Activated CD8-positive, alpha-beta T cell treated with anti-CD3 and anti-CD28 coated beads, Interleukin-2, amount 10 ng/mL, durations not matched to agents 7 days and 5 days (primary cell): ENCODE measurements around the gene GABBR1. TPM values are rescaled to one million over a fixed set of nuclear protein-coding genes. Genes with fewer than 3 reads are reported as not detected.
A peak's percentile ranks its signal among the peaks of the same experiment; 100 is the strongest.

ENCODE experiments used
- ATAC-seq: fragments of 150-1000 bp; cut with Tn5 transposase; one replicate; pipeline ENCODE4 v1.10.0; 2021; ENCODE audit warnings: moderate library complexity
- CTCF ChIA-PET: fragments of 350-600 bp; sonication (Branson Sonifier 250); formaldehyde crosslinking; loops from one replicate; lab custom pipeline; 2021; ENCODE audit warnings: antibody characterized with exemption; lab: Charles Lee
- POLR2A ChIA-PET: fragments of 350-600 bp; sonication (Branson Sonifier 250); formaldehyde crosslinking; loops from one replicate; lab custom pipeline; 2021; ENCODE audit warnings: antibody characterized with exemption; lab: Charles Lee
- DNase-seq: peaks from one replicate; pipeline ENCODE4 v3.0.0-alpha.2; 2020
- H3K27ac Mint-ChIP-seq: one replicate; pipeline ENCODE4 v1.8.0; 2021; ENCODE audit warnings: mild to moderate bottlenecking, mixed read lengths
- H3K27me3 Mint-ChIP-seq: one replicate; pipeline ENCODE4 v1.8.0; 2021; ENCODE audit warnings: low read depth, mixed read lengths
- H3K36me3 Mint-ChIP-seq: one replicate; pipeline ENCODE4 v1.8.0; 2021; ENCODE audit warnings: low read depth, mixed read lengths
- H3K4me1 Mint-ChIP-seq: one replicate; pipeline ENCODE4 v1.8.0; 2021; ENCODE audit warnings: low read depth, mixed read lengths
- H3K4me3 Mint-ChIP-seq: one replicate; pipeline ENCODE4 v1.8.0; 2021; ENCODE audit warnings: mild to moderate bottlenecking, mixed read lengths
- H3K9me3 Mint-ChIP-seq: one replicate; pipeline ENCODE4 v1.8.0; 2022; ENCODE audit warnings: mixed read lengths; ENCODE audit not compliant: insufficient read depth
- total RNA-seq, 2 experiments: library from RNA; stranded (reverse); gene quantifications; one replicate each; pipeline ENCODE4 v1.2.3, GENCODE V29; 2021

The GABBR1 gene
- total RNA-seq, 2 experiments from 2014 or later, result 3.2 to 3.7 TPM

GRCh38 chr6:29520232-29520631, 112.8 kb downstream of the GABBR1 start:
- DNase-seq, result no peak
- peaks cover 7% of the 10 kb centered on the region for H3K4me1 Mint-ChIP-seq
- H3K27me3 Mint-ChIP-seq, result peaks cover 24% of the 10 kb centered on the region
- ChIA-PET POLR2A (no interaction called here), CTCF (interaction anchor here (0.8 kb wide), 1 partner anchor 69 kb away, joined by 3 read pairs; no protein-coding TSS in a partner anchor)
- no peaks in the 10 kb centered on the region for H3K9me3 Mint-ChIP-seq
- H3K36me3 Mint-ChIP-seq, result no peaks in the 10 kb centered on the region
- H3K4me3 Mint-ChIP-seq, result no peak overlapping the region
- ATAC-seq, result no peak
- no peak overlapping the region for H3K27ac Mint-ChIP-seq

- POLR2A ChIA-PET, result no interaction called here
- ATAC-seq, result no peak
- CTCF ChIA-PET, result interaction anchor here (0.8 kb wide), 1 partner anchor 70 kb away, joined by 3 read pairs; no protein-coding TSS in a partner anchor
Observed at GRCh38 chr6:29519291-29520010, 113.5 kb downstream of the GABBR1 start.

GRCh38 chr6:29517728-29518440, 115.1 kb downstream of the GABBR1 start:
- no peak overlapping the region for H3K4me3 Mint-ChIP-seq
- H3K9me3 Mint-ChIP-seq, result no peaks in the 10 kb centered on the region
- ATAC-seq (no peak), DNase-seq (no peak)
- POLR2A ChIA-PET, result no interaction called here
- H3K36me3 Mint-ChIP-seq, result no peaks in the 10 kb centered on the region
- no peak overlapping the region for H3K27ac Mint-ChIP-seq
- H3K27me3 Mint-ChIP-seq, result peaks cover 14% of the 10 kb centered on the region
- peaks cover 9% of the 10 kb centered on the region for H3K4me1 Mint-ChIP-seq
- CTCF ChIA-PET, result no interaction called here

More at GRCh38 chr6:29519291-29520010, 113.5 kb downstream of the GABBR1 start:
- DNase-seq, result no peak
- Mint-ChIP-seq H3K27ac (no peak overlapping the region), H3K4me1 (peaks cover 9% of the 10 kb centered on the region), H3K36me3 (no peaks in the 10 kb centered on the region), H3K27me3 (peaks cover 17% of the 10 kb centered on the region), H3K4me3 (no peak overlapping the region), H3K9me3 (no peaks in the 10 kb centered on the region)

GRCh38 chr6:29517245-29517644, 115.7 kb downstream of the GABBR1 start:
- Mint-ChIP-seq H3K27me3 (peaks cover 10% of the 10 kb centered on the region), H3K4me1 (peaks cover 9% of the 10 kb centered on the region), H3K36me3 (no peaks in the 10 kb centered on the region), H3K27ac (no peak overlapping the region), H3K4me3 (no peak overlapping the region), H3K9me3 (no peaks in the 10 kb centered on the region)
- ATAC-seq (no peak), DNase-seq (no peak)
- ChIA-PET CTCF (no interaction called here), POLR2A (no interaction called here)

GRCh38 chr6:29516108-29516507, 116.9 kb downstream of the GABBR1 start:
- no peaks in the 10 kb centered on the region for H3K36me3 Mint-ChIP-seq
- ATAC-seq (peak; percentile 83), DNase-seq (peak; percentile 32)
- H3K4me1 Mint-ChIP-seq, result peaks cover 9% of the 10 kb centered on the region
- POLR2A ChIA-PET, result no interaction called here
- H3K27ac Mint-ChIP-seq, result no peak overlapping the region
- no peaks in the 10 kb centered on the region for H3K9me3 Mint-ChIP-seq
- CTCF ChIA-PET, result no interaction called here
- H3K4me3 Mint-ChIP-seq, result no peak overlapping the region
- peaks cover 8% of the 10 kb centered on the region for H3K27me3 Mint-ChIP-seq

- H3K27me3 Mint-ChIP-seq, result peaks cover 4% of the 10 kb centered on the region
- CTCF ChIA-PET, result no interaction called here
- ATAC-seq, result no peak
Observed at GRCh38 chr6:29510746-29511300, 122.2 kb downstream of the GABBR1 start.

GRCh38 chr6:29510202-29510601, 122.8 kb downstream of the GABBR1 start:
- Mint-ChIP-seq H3K36me3 (no peaks in the 10 kb centered on the region), H3K4me3 (no peak overlapping the region), H3K27me3 (peaks cover 4% of the 10 kb centered on the region), H3K9me3 (no peaks in the 10 kb centered on the region), H3K4me1 (peaks cover 2% of the 10 kb centered on the region), H3K27ac (no peak overlapping the region)
- CTCF ChIA-PET, result no interaction called here
- no peak for DNase-seq
- POLR2A ChIA-PET, result no interaction called here
- ATAC-seq, result no peak

More at GRCh38 chr6:29510746-29511300, 122.2 kb downstream of the GABBR1 start:
- Mint-ChIP-seq H3K36me3 (no peaks in the 10 kb centered on the region), H3K27ac (no peak overlapping the region), H3K9me3 (no peaks in the 10 kb centered on the region), H3K4me1 (peaks cover 4% of the 10 kb centered on the region), H3K4me3 (no peak overlapping the region)
- no peak for DNase-seq
- POLR2A ChIA-PET, result no interaction called here

Other genes with a start within 250 kb of the GABBR1 start
- gene OR12D2, start 237.6 kb downstream of the GABBR1 start, total RNA-seq, result not detected
- gene OR12D1, start 218.3 kb downstream of the GABBR1 start, total RNA-seq, result not detected
- not detected for gene OR10C1, start 193.9 kb downstream of the GABBR1 start, total RNA-seq
- gene OR11A1, start 176.1 kb downstream of the GABBR1 start, total RNA-seq, result not detected
- gene OR2H1, start 176.0 kb downstream of the GABBR1 start, total RNA-seq, result not detected
- gene MAS1L, start 145.2 kb downstream of the GABBR1 start, total RNA-seq, result not detected
- not detected for gene UBD, start 73.5 kb downstream of the GABBR1 start, total RNA-seq
- gene OR2H2, start 48.1 kb downstream of the GABBR1 start, total RNA-seq, result not detected
- not detected for gene MOG, start 23.9 kb upstream of the GABBR1 start, total RNA-seq
- gene ZFP57, start 48.0 kb upstream of the GABBR1 start, total RNA-seq, result not detected
- gene HLA-F, start 90.3 kb upstream of the GABBR1 start, total RNA-seq, result 100 to 1,000 TPM; 170 to 181 TPM
- gene HLA-G, start 194.6 kb upstream of the GABBR1 start, total RNA-seq, result 1 to 10 TPM; 2.9 to 4.6 TPM